ENCODE results near the gene ATP1A1.

The ATP1A1 gene

DNA sequence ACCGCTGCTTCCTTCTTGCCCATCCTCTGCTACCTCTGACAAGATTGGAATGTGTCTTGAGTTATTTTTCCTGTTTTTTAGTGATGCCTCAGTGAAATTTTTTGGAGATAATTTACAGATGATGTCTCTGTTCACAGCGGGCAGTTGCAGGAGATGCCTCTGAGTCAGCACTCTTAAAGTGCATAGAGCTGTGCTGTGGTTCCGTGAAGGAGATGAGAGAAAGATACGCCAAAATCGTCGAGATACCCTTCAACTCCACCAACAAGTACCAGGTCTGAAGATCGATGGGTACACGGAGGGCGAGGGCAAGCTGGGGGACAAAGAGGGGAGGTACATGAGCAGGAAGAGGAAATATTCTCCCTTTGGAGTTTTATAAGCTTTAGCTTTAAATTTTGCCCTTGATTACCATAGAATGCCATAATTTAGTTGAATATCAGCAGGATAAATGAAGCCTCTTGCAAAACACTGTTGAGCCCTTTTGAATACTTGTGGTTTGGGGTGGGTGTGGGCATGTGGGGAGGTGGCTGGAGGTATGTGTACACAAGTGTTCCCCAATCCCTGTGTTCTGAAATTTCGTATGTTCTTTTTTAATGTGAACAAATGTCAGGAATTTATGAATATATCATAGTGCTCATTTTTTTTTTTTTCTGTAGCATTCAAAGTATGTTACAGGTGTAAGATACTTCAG is 19.8 kb downstream of the ATP1A1 start:
- DNase-seq, result no peak

DNA sequence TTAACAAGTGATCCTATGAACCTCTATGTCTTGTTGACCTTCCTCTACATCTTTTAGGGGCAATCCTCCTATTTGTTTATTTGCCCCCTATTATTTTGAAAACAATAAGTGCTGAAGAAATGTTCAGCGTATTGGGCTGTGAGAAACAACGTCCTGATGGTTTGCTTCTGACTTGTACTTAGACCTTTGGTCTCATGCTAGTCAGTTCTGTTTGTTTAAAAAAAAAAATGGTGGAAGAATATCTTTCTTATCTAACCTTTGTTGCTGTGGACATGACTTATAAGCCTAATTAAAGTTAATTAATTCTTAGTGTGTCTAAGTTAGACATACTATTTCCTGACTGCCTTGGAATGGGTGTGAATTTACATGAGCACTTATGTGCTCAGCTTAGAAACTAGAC is 20.7 kb downstream of the ATP1A1 start:
- no peak for DNase-seq

DNA sequence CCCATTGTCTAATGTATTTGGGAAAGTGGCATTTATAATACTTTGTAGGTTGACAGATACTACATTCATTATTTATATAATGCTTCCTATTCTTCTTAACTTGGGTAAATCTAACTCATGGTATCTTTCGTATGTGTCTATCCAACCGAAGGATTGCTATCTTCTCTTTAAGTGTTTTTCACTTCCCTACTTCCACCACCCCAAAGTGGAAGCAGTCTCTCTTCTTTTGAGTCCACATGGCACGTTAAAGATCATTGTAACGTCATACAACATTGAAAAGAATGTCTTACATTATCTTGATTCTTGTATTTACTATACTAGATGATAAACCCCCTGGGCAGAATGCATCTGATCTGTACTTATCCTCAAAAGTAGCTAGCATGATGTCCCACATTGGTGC is 21.2 kb downstream of the ATP1A1 start:
- no peak for DNase-seq

DNA sequence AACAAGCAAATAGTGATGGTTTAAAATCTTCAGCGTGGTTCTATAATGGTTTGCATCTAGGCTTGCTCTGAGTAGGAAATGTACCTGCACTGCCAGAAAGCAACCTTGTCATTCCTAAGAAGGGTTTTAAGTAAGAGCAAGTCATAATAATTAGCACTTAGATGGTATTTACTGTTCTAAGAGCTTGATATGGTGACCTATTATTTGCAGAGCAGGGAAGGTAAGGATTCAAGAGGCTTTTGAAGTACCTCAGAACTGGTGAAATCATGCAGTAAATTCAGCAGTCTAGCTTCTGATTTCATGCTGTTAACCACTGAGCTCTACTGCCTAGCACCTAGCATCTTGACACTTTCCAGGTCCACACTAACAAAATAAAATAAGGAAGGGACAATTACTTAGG is 23.7 kb downstream of the ATP1A1 start:
- DNase-seq, result no peak

DNA sequence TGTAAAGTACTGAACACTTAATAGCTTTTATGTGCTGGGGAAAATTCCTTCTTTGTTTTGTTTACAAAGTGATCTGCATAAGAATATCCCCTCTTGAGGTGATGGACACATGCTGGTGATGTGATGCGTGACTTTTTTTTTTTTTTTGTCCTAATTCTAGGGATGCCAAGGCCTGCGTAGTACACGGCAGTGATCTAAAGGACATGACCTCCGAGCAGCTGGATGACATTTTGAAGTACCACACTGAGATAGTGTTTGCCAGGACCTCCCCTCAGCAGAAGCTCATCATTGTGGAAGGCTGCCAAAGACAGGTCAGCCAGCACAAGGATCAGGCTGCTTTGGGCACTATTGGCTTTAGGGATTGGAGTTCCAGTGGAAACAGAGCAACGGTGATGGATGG is 24.7 kb downstream of the ATP1A1 start:
- DNase-seq, result no peak

DNA sequence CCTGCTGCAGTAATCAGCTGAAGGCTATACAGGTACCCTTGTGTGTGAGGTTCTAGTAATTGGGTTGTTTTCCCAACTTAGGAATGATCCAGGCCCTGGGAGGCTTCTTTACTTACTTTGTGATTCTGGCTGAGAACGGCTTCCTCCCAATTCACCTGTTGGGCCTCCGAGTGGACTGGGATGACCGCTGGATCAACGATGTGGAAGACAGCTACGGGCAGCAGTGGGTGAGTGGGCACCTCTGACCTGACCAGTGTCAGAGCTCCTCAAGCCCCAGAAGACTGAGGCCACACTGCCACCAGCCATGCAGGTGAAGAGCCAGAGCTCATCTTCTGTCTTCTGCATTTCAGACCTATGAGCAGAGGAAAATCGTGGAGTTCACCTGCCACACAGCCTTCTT is 27.7 kb downstream of the ATP1A1 start:
- no peak for DNase-seq

DNA sequence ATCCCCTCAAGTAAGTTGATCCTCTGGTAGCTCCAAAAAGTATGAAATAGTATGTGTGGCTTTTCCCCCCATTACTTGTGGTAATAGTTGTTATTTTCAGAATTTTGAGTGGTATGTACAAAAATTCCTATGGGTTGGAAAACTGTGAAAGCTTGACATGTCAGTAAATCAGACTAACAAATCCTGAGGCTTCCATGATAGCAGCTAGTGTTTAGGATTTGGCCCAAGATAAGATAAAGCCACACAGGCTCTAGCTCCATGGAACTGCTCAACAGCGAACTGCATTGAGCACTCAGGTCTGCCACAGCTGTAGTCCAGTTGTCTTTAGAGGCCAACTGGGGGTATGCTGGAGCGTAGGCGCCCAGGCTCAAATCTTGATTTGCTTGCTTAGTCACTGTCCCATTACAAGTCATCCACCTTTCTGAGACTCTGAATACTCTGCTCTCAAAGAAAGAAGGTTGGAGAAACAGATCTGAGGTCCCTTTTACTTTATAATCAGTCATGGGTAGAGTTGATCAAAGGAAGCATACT is 28.7 kb downstream of the ATP1A1 start:
- no peak for DNase-seq

DNA sequence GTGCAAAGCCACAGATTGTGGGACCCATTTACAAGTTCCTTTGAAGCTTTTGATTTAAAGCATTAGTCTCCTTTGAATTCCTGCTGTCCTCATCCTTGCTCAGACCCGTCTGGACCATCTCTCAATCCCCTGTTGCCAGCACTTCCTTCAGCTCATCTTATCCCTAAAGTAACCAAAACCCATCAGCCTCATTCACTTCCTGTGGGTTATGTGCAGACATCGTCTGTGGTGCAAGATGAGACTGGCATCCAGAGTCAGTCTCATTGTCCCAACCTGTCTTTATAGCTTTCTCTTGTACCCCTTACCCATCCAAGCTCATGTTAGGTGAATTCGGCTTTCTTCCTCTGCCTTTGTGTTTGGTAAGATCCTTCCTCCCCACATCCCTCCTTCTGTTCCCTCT is 29.3 kb downstream of the ATP1A1 start:
- no peak for DNase-seq

DNA sequence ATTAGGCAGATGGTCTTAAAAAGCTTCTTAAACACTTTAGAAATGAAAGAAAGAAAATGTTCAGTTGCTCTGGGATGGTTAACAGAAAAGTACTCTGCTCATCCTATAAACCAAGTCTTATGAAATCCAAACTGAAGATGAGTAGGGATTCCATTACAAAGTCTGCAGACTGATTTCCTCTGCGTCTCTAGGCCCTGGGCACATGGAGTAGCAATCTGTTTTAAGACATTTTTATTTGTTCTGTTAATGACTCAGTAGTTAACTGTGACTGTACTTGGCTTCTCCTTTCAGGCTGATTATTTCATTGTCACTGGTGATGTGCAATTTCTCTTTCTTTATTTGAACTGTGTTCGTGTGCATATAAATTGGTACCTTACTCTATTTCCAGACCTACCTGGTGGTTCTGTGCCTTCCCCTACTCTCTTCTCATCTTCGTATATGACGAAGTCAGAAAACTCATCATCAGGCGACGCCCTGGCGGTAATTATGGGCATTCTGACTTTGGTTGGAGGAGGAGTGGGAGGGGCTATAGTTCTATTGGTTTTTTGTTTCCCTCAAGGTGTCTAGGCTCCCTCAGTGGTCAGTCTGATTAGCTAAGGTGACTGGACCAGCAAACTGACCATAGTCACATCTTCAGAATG is 30.6 kb downstream of the ATP1A1 start:
- no peak for DNase-seq

DNA sequence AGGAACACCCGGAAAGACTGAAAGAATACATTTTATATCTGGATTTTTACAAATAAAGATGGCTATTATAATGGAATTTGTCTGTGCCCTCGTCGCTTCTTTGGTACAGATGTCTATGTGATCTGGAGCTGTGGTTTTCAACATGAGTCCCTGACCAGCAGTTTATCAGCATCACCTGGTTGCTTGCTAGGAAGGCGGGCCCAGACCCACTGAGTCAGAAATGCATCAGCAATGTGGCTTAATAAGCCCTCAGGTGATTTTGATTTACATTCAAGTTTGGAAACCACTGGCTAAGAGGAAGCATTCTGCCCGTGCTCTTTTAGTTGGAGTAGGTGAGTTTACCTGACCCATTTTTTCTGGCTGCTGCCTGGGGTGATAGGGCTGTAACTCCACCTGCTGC is 31.7 kb downstream of the ATP1A1 start:
- no peak for DNase-seq

DNA sequence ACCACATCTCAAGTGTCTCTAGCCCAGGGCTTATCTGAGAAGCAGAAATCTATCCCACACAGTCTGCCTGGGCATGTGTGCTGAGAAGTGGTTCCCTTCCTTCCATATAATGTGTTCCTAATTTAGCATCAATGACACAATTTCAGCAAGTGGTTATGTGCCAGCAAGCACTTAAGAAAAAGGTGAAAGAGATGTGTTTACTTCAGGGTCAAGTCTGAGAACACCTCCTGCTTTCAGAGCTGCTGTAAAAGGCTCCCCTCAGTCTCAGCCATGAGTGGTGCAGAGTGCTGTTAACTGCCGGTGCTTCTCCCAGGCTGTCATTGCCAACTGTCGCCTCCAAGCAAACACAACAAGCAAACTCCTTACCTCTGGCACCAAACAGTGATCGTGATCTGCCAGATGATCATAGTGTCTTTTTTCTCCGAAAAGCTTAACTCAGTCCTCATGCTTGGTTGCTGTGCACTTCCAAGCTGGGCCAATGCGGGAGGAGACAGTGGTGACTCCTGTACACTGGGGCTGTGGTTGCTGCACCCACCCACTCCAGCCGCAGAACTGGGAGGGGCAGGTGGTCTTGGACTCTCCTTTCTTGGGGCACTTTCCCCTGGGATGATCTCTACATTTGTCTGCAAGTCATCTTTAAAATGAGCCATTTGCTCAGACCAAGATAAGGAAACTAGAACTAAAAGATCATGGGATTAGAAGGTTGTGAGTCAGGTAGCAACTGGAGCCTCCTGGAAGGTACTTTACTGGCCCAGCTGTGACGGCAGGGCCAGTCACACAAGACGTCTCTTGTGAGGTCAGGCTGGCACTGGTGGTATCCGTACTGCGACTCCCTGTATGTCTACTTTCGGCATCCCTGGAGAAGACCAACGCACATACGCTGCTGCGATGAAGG is 32.4 kb downstream of the ATP1A1 start:
- DNase-seq, result no peak

DNA sequence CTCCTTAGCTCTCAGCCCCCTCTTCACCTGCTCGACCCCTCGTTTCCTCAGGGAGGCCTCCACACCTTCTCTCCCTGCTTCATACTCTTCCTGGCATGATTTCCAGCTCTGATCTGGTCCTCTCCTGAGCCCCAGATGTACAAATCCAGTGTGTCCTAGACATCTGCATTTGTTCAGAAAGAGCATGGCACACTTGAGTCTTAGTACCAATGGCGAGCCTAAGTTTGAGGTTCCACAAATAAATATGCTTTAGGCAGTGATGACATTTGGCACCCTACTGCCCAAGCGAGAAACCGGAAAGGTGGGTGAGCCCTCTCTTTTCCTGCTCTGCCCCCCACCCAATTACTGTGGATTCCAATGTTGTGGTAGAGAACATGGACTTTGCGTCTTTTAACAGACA is 34.0 kb downstream of the ATP1A1 start:
- DNase-seq, result no peak

DNA sequence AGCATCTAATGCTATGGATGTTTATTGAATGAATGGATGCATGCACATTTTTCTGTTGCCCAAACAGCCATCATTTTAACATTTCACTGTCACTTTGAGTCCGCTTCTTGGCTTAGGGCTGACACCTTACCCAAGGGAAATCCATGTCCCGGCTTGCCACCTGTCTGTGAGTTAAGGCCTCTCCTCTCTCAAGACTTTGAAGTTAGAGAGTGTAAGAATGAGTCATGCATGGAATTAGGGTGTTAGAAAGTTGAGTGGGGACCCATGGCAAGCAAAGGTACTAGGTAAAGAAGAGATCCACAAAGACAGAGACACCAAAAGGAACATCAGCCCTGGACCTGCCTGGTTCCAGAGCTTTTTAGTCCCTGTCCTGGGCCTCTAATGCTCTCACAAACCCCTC is 35.1 kb downstream of the ATP1A1 start:
- no peak for DNase-seq

DNA sequence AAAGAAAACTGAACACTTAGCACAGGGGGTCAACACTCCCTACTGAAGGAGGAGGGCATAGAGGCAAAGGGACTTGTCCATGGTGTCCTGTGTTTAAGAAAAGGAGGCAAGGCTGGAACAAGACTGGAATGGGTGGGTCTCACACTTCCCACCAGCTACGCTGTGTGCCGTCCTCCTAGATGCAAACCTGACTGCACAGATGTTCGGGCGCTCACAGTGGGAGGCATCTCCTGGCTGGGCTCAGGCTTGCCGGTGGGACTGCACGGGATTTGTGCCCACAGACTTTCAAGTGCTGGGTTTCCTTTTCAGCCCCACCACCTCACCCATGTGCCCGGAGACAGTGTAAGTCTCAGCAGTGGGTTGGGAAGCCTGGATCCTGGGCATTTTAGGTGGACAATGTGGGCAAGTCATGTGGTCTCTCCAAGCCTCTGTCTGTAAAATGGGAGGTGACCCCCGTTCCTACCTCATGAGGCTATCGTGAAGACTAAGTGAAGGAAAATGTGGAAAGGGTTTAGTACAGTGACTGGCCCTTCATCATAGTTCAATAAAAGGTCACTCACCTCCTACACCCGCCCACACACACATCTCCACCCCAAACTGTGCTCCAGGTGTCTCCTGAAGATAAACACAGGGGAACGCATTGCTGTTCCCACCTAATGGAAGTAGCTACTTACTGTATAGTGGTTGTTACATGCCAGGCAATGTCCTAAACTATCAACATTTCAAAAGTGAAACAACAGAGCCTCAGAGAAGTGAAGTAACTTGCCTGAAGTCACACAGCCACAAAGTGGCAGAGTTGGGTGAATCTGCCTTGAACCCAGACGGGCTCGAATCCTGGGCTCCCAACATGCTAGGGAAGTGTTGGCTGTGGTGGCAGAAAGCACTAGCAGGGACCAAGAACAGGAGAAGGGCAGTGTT is 36.0 kb downstream of the ATP1A1 start:
- no peak for DNase-seq

DNA sequence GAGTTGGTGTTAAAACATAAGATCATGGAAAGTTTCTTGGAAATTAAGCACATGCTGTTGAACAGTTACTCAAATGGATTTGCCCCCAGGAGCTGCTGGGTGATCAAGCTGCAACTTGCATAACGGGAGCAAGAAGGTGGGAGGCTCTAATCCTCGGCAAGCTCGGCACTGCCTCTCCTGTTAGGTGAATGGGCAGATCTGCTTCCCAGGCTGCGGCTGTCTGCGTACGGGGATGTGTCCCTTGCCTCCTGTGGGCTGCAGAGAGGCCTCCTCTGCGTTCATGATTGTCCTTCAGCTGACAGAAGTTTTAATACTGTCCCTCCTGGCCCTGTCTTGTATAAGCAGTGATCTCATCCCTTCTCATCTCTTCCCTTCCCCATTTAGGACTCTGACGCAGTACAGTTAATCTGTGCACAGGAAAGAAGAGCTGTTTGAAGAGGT is 36.7 kb downstream of the ATP1A1 start:
- DNase-seq, result no peak

DNA sequence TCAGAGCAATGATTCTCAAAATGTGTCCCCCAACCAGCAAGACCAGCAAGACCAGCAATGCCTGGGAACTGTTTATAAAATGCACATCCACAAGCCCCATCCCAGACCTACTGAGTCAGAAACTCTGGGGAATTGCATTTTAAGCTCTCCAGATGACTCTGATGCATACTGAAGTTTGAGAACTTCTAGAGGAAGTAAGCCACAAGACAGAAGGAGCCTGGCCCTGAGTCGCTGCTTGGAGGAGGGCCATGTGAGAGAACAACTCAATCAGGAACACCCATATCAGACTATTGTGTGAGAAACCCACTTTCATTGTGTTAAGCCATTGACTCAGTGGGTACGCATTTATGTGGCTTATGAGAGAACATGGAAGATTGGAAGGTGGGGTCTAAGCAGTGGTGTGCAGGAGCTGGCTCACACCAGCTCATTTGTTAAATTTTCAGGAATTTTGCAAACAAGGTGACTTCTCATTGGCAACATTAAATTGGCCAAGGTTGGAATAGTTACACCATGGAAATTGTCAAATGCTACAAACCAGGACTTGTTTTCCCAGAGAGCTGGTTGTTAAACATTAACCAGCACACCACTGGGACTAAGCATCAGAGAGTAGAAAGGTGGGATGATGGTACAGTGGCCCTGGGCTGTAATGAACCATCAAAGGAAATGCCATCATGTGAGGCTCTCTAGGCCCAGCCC is 38.9 kb downstream of the ATP1A1 start:
- no peak for DNase-seq

DNA sequence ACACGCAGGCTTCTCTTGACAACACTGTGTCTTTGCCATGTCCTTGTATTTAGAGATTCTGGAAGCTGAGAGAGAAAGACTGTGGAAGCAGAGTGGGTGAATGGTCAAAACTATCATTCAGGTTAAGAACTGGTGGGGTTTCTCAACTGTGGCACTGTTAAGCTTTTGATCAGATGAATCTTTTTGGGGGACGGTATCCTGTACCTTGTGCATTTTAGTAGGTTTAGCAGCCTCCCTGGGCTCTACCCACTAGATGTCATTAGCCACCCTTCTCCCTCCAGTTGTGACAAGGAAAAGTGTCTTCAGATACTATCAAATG is 39.4 kb downstream of the ATP1A1 start:
- no peak for DNase-seq

DNA sequence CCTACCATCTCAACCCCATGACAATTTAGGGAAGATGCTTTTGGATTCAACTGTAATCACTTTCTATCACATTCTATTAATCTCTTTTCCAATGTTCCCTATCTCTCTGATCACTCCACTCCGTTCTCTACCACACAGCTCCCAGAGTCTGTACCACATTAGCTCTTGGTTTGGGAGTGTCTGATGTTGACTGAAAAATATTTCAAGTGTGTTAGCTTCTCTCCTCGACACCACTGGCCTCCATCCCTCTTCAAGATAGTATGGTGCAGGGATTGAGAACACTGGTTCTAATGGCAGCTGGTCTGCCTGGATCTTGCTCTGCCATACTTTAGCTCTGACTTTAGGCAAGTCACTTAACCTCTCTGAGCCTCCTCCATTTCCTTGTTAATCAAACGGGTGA is 39.9 kb downstream of the ATP1A1 start:
- DNase-seq, result no peak

DNA sequence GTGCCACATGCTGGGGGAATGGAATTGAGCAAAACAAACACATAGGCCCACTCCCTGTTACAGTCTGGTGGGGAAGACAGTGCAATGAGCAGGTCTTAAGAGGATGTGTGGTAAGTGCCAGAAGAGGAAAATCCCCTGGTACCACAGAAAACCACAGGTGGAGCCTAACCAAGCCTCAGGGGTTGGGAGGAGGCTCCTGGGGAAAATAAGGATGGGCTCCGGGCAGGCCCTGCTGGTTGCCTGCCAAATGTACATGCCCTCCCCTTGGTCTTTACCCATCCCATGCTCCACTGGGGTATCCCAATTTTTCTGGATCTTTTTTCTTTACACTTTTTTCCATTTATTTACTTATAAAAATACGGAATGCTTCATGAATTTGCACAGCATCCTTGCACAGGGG is 40.4 kb downstream of the ATP1A1 start:
- no peak for DNase-seq

DNA sequence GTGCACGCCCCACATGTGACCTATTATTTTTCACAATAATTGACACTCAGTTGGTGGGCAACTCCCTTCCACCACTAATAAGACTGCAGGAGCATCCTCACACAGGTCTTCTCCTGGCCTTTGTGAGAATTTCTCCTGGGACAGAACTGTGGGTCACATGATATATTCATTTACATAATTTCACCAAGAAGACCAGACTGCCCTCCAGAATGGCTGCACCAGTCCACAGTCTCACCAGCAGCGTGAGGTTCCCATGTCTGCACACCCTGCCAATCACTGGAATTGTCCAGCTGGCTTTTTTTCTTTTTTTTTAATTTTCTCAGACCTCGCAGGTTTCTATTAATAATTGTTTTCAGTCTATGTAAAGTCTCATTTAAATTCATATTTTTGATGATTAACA is 41.3 kb downstream of the ATP1A1 start:
- DNase-seq, result no peak

DNA sequence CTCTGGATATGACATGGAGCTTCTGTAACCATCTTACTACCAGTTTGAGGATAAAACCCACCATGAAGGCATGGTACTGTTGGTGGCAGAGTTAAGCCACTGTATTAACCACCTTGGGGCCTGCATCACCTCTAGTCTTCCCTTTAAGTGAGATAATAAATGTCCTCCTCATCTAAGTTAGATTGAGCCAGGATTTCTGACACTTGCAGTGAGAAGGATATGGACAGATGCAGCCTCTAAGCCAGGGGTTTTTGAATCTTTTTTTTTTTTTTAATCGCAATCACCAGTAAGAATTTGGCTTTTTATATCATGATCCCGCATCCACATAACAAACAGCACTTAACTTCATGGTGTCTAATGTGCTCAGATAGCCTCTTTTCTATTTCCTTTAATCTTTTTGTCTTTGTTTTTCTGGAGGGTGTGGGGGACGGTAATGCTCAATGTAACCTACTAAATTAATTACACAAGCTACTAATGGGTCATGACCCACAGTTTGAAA is 42.2 kb downstream of the ATP1A1 start:
- DNase-seq, result no peak
